ENCODE data around the gene CDH15.
"Not testable (repeated sequence)": the region's sequence is repeated elsewhere in the genome, so short reads cannot be mapped to it uniquely, and the experiment has no call there.

The CDH15 gene

DNA sequence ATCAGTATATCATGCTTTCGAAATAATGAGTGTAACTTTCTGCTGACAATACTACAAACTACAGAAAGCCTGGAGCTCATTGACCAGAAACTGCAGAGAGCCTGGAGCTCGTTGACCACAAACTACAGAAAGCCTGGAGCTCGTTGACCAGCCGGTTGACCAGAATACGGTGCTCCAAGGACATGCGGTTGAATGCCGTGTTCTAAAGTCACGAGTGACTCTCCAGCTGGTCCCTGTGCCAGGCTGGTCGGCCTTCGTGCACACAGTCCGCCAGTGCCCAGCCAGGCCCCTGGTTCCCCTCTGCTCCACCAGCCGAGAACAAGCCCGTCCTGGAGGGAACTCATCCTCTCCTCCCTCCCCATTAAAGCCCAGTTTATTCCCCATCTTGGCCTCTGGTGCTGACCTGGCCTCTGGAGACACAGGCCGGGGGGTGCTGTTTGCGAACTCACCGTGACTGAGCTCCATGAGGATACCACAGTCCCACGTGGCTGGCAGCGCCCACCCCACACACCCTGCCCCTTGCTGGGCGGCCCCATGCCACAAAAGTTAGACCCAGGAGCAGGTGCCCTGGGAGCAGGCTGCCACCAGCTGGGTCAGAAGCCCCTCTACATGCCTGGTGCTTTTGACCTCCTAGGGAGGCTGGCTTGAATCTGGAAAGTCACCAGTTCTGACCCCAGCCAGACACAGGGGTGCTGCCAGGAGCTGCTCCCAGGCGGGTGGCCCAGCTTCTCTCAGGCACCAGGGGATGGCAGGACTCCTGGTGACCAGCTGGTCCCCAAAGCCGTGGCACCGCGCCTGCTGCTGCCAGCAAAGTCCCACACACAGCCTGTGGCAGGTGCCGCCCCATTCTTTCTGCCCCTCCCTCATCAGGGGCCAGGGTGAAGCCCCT, 15.5 kb upstream of the CDH15 start:
- FAIRE-seq = no peak
- DNase-seq (ENCODE audit: low spot score) = no peak

DNA sequence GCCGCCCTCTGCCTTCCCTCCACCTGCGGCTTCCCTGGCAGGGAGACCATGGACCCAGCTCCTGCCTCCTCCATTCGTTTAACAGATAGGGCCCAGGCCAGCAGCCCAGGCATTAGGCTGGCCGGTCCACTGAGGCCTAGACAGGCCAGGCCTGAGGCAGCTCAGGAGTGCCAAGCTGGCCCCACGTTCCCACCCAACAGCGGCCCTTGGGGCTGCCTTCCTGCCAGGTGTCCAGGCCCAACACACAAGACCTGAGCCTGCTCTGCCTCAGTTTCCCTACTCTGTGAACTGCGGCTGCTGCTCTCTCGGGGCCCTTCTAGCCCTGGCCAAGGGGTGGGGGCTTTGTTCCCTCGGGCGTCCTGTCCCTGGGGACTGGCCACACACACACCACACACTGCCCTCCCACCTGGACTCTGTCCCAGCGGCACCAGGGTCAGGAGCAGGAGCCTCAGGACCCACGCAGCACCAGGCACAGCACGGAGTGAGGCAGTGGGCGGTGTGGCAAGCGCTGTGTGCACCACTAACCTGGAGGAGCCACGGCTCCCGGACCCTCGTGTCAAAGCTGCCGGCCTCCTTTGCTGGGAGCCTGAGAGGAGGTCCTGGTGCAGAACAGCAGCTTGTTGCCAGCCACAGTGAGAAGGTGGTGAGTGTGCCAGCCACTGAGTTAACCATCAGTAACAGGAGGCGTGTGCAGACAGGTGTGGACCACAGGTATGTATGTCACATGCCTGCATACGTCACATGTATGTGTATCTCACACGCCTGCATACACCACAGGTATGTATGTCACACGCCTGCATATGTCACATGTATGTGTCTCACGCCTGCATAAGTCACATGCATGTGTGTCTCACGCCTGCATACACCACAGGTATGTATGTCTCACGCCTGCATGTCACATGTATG, 14.6 kb upstream of the CDH15 start:
- peak; percentile 94 for FAIRE-seq
- no peak for DNase-seq (ENCODE audit: low spot score)

DNA sequence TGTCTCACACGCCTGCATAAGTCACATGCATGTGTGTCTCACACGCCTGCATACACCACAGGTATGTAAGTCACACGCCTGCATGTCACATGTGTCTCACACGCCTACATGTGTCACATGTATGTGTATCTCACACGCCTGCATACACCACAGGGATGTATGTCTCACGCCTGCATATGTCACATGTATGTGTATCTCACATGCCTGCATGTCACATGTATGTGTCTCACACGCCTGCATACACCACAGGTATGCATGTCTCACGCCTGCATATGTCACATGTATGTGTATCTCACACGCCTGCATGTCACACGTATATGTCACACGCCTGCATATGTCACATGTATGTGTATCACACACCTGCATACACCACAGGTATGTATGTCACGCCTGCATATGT, 13.8 kb upstream of the CDH15 start:
- no peak for FAIRE-seq

GRCh38 chr16:89159066-89159849, 12.3 kb upstream of the CDH15 start:
- DNase-seq (ENCODE audit: low spot score) = no peak
- no peak for FAIRE-seq

More for the DNA sequence above, 13.8 kb upstream of the CDH15 start:
- no peak for DNase-seq (ENCODE audit: low spot score)

- DNase-seq (ENCODE audit: low spot score) = no peak
- FAIRE-seq = no peak
Measured at GRCh38 chr16:89159850-89160354, 11.6 kb upstream of the CDH15 start.

GRCh38 chr16:89160977-89161701, 10.4 kb upstream of the CDH15 start:
- DNase-seq (ENCODE audit: low spot score) = no peak
- no peak for FAIRE-seq

GRCh38 chr16:89161763-89162713, 9.5 kb upstream of the CDH15 start:
- no peak for FAIRE-seq
- no peak for DNase-seq (ENCODE audit: low spot score)

- no peak for FAIRE-seq
Measured at GRCh38 chr16:89163297-89163696, 8.3 kb upstream of the CDH15 start.

DNA sequence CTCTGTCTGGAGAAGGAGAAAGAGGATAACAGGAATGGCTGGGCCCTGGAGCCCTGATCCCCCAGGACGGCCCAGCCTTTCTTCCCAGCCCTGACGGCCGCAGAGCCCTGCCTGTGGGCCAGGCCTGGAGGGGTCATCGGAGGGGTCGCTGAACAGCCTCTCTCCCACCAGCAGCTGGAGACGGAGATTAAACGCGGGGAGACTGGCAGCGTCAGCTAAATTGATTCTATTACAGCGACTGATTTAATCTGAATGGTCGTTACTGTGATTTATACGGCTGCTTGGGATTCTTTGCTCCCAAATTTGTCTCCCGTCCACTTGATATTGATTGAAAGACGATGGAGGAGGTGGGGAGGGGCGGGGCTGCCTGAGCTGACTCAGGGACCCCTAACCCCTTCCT, 7.1 kb upstream of the CDH15 start:
- DNase-seq (ENCODE audit: low spot score) (no peak), FAIRE-seq (no peak)

More at GRCh38 chr16:89163297-89163696, 8.3 kb upstream of the CDH15 start:
- no peak for DNase-seq (ENCODE audit: low spot score)

DNA sequence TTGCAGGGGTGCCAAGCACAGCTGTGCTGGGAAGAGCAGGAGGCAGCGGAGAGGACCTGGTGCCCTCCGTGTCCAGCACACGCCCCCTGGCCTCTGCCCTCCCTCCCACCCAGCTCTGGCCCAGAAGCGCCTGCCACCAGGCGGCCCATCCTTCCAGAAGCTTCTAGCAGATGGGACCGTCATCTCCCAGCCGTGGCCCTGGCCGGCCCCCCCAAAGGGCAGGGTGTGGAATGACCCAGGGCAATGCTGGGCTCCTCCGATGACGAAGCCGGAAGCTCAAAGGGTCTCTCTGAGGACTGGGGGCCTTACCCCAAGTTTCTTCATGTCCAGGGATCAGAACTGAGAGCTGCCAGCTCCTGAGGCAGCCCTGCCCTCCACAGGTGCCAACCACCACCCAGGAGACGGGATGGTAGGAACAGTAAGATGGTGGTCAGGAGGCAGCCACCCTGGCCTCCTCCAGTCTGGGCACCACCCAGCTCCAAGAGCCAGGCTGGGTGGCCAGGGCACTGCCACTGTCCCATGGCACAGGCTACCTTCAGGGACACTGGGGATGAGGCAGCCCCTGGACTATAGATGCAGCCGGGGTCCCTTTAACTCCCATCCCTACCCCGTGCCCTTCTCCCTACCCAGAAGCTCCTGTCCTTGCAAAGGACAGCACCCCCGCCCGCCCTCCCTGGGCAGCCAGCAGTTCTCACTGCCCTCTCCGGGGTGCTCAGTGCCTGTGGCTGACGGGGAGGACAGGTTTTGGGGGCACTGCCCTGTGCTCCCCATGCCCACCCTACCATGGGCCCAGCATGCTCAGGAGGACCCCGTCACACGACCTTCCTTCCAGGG, 6.5 kb upstream of the CDH15 start:
- DNase-seq (ENCODE audit: low spot score) (no peak), FAIRE-seq (no peak)

DNA sequence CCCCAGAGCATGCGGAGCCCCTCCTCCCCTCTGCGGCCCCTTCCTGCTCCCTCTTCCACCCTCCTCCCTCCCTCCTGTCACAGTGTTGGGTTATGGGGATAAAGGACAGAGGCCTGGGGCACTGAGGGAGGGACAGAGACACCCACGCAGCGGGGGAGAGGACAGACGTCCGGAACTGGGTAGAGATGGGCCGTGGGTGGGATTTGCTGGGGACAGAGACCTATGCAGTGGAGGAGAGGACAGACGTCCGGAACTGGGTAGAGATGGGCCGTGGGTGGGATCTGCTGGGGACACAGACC, 5.9 kb upstream of the CDH15 start:
- not testable (repeated sequence) for FAIRE-seq

DNA sequence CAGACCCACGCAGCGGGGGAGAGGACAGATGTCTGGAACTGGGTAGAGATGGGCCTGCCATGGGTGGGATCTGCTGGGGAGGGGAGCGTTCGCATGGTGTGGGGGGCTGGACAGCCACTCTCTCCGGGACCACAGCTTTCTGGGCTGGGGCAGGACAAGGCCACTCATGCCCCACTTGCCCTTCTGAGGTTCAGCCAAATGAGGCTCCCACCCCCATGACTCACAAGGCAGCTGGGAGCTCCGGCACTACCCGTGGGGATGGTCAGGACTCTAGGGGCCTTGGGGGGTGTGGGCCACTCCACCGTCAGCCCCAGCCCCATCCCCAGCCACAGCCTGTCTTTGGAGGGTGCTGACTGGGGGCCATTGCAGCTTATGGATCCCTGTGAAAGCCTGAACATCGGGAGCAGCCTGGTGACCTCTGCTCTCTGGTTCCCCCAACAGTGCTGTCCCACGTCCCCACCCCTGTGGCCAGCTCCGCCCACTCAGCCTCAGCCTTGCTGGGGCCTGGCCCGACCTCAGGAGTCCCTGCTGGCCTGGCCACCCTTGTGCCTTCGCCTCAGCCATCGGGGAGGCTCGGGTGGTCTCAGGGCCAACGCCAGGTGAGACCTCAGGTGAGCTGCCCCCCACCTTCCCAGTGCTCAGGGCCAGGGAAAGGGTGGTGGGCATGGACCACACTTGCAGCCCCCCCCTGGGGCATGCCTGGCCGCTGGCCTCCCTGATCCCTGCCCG, 4.7 kb upstream of the CDH15 start:
- FAIRE-seq (no peak), DNase-seq (ENCODE audit: low spot score) (no peak)

More for the DNA sequence above, 5.9 kb upstream of the CDH15 start:
- not testable (repeated sequence) for DNase-seq (ENCODE audit: low spot score)

GRCh38 chr16:89167425-89167941, 4.1 kb upstream of the CDH15 start:
- peak; percentile 50 for FAIRE-seq
- peak; percentile 86 for DNase-seq (ENCODE audit: low spot score)

DNA sequence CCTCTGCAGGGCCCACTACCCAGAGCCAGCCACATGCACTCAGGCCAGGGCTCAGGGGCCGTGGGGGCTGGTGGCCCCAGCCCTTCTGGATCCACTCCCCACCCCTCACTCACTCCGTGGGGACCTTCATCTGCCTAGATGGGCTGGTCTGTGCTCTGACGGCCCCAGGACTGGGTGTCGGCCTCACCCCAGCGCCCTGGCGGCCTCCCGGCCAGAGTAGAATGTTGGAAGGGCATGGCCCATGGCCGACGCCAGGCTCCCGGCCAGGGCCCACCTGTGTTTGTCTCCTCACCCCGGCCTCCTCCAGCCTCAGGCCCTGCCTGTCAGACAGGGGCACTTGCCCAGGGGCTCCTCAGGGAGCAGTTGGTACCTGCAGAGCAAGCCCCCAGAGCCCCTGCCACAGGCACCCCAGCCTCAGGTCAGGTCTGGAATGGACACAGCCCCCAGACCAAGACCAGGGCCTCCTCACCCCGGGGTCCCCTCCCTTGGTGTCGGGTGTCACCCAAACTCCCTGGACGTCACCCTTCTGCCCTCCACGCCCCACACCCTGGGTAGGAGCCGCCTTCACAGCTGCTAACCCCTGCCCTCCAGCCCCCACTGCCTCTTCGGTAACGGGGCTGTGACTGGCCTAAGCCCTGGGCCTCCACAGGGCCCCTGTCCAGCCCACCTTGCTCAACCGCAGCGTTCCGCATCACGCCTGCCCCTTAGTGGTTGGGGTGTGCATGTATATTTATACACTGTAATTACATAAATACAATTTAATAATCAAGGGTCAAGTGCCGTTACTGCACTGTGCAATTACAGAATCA, 3.0 kb upstream of the CDH15 start:
- DNase-seq (ENCODE audit: low spot score) (no peak), FAIRE-seq (no peak)

- no peak for FAIRE-seq
- no peak for DNase-seq (ENCODE audit: low spot score)
Measured at GRCh38 chr16:89169778-89170177, 1.8 kb upstream of the CDH15 start.

DNA sequence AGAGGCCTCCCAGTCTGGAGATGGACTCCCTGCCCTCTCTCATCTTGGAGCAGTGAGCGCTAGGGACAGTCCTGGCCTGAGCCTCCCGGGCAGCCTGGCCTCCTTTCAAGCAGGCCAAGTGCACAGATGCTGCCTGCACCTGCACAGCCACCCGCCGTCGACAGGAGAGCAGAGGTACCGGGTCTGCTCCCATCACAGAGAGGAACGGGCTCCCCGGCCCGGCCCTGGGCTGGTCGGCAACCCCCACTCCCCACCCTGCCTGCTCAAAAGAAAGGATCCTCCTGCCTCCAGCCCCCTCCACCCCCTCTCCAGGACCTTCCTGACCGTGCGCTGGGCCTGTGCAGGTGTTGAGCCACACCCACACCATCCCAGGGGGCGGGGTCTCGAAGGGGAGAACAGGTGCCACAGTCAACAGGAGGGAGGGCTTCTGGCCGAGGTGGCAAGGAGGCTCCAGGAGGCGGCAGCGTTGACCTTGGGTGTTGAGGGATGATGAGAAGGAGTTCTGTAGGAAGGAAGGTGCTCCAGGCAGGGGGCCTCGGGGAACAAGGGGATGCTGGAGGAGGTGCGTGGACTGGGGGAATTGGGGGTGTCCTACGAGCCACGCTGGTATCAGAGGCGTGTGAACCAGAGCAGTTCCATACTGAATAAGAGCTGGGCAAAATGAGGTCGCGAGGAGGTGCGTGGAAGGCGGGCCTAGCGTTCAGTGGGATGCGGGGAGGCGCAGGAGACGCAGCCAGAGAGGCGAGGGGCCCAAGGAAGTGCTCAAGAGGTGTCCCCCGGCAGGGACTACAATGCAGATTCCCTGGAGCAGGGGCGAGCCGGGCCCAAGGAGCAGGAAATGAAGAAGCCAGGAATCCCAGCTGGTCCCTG, 967 bp upstream of the CDH15 start:
- FAIRE-seq = peak; percentile 23
- DNase-seq (ENCODE audit: low spot score) = no peak

All from urothelium cell line (cell line).